K562 (cell line): ENCODE results near the gene IRF2BP2. TPM values are rescaled to one million over a fixed set of nuclear protein-coding genes. Genes with fewer than 3 reads are reported as not detected.

ENCODE experiments used
- ADNP ChIP-seq: fragments of 200-800 bp; sonication (Bioruptor generic); IDR thresholded peaks from 2 replicates; pipeline ENCODE4 v1.6.1; 2016; ENCODE audit warnings: missing genetic modification characterization, missing compliant biosample characterization
- CHAMP1 ChIP-seq: fragments of 450-650 bp; IDR thresholded peaks from 2 replicates; pipeline ENCODE4 v1.6.1; 2016; ENCODE audit warnings: mild to moderate bottlenecking
- CHD1 ChIP-seq: fragments of 200-600 bp; sonication (generic); IDR thresholded peaks from one replicate; pipeline ENCODE4 v1.6.1; 2012; ENCODE audit warnings: mild to moderate bottlenecking, moderate library complexity, low read length, inconsistent platforms
- CHD2 ChIP-seq: IDR thresholded peaks from 2 replicates; pipeline ENCODE4 v1.6.1; 2011; ENCODE audit warnings: low read depth, low read length
- HDGF ChIP-seq: fragments of 450-650 bp; IDR thresholded peaks from 2 replicates; pipeline ENCODE4 v1.6.1; 2016
- JUND ChIP-seq, 2 experiments: IDR thresholded peaks; 2 replicates in 1 of 2; 3 replicates in 1 of 2; pipeline ENCODE4 v1.6.1; 2011; ENCODE audit warnings: borderline replicate concordance in 2 of 2, low read depth in 2 of 2, low read length in 2 of 2, improper control_type of control experiment in 1 of 2, missing biosample characterization in 1 of 2, missing genetic modification characterization in 1 of 2, missing genetic modification reagents in 1 of 2
- KAT2B ChIP-seq: IDR thresholded peaks from one replicate; pipeline ENCODE4 v1.6.1; 2012; ENCODE audit warnings: low read depth, mild to moderate bottlenecking, control low read depth, inconsistent platforms, low read length, moderate library complexity
- KDM4B ChIP-seq, 2 experiments: fragments of 450-650 bp in 1 of 2; sonication (generic) in 1 of 2; IDR thresholded peaks; 2 replicates each; pipeline ENCODE4 v1.6.1; 2016 to 2017; ENCODE audit warnings: borderline replicate concordance in 2 of 2, antibody characterized with exemption in 1 of 2, low read depth in 1 of 2, mild to moderate bottlenecking in 1 of 2
- MEIS2 ChIP-seq: fragments of 450-650 bp; IDR thresholded peaks from 2 replicates; pipeline ENCODE4 v1.6.1; 2014; ENCODE audit warnings: mild to moderate bottlenecking; ENCODE audit not compliant: partially characterized antibody
- NFATC3 ChIP-seq: fragments of 450-650 bp; IDR thresholded peaks from 2 replicates; pipeline ENCODE4 v1.6.1; 2017; ENCODE audit warnings: mild to moderate bottlenecking
- NKRF ChIP-seq: fragments of 450-650 bp; IDR thresholded peaks from 2 replicates; pipeline ENCODE4 v1.6.1; 2016; ENCODE audit warnings: borderline replicate concordance
- POLR2H ChIP-seq: IDR thresholded peaks from 2 replicates; pipeline ENCODE4 v1.6.1; 2016; ENCODE audit warnings: missing genetic modification characterization, low read depth, mild to moderate bottlenecking, control low read depth, missing compliant biosample characterization, moderate library complexity
- PTRF ChIP-seq: fragments of 450-650 bp; IDR thresholded peaks from 2 replicates; pipeline ENCODE4 v1.6.1; 2016; ENCODE audit warnings: mild to moderate bottlenecking, missing genetic modification characterization, missing compliant biosample characterization
- SMAD2 ChIP-seq: fragments of 150-350 bp; IDR thresholded peaks from 2 replicates; pipeline ENCODE4 v1.6.1; 2014; ENCODE audit warnings: low read depth, mild to moderate bottlenecking, low read length
- SNIP1 ChIP-seq: fragments of 450-650 bp; IDR thresholded peaks from 2 replicates; pipeline ENCODE4 v1.7.1; 2017; ENCODE audit warnings: low read depth, mild to moderate bottlenecking
- TEAD1 ChIP-seq, 2 experiments: fragments of 450-650 bp in 1 of 2; sonication (generic) in 1 of 2; formaldehyde crosslinking; IDR thresholded peaks; 2 replicates each; pipeline versions ENCODE4 v1.4.0 to v1.8.0; 2020 to 2022; ENCODE audit warnings: mild to moderate bottlenecking in 2 of 2, missing genetic modification reagents in 1 of 2
- THAP7 ChIP-seq: fragments of 250-450 bp; sonication (Bioruptor Pico); IDR thresholded peaks from 2 replicates; pipeline ENCODE4 v1.5.0; 2021
- USF2 ChIP-seq: sonication (generic); formaldehyde crosslinking; IDR thresholded peaks from 2 replicates; pipeline ENCODE4 v1.5.0; 2020; ENCODE audit warnings: missing genetic modification reagents
- ZNF77 ChIP-seq: fragments of 250-450 bp; sonication (Bioruptor Pico); IDR thresholded peaks from 2 replicates; pipeline ENCODE4 v1.5.0; 2020
- polyA plus RNA-seq, 8 experiments: library from polyadenylated mRNA; depleted of rRNA in 4 of 8; stranded (reverse) in 5 of 8; unstranded in 3 of 8; fragments of >200 nt; fragmentation: Nextera tagmentation in 2 of 8; fragmentation: Illumina TruSeq in 1 of 8; extraction: Ambion mirVana in 2 of 8; extraction: Trizol in 1 of 8; gene quantifications; 2 replicates each; pipeline versions ENCODE4 v1.2.1 to v1.2.3, GENCODE V29; 2011 to 2014; ENCODE audit warnings: inconsistent platforms in 1 of 8, missing spikeins in 1 of 8
- total RNA-seq, 7 experiments: library from RNA; depleted of rRNA in 6 of 7; stranded (reverse); fragments of >200 nt in 6 of 7; fragmentation: Illumina TruSeq in 2 of 7; extraction: Trizol in 2 of 7; gene quantifications; 2 replicates each; pipeline versions ENCODE4 v1.2.1 to v1.2.3, GENCODE V29; 2011 to 2021; ENCODE audit warnings: low replicate concordance in 1 of 7
- TF ChIP-seq, protein P1 (sequence below): sonication (generic); IDR thresholded peaks from 2 replicates; pipeline ENCODE4 v1.6.1; 2016

IRF2BP2 gene
- total and polyA plus RNA-seq, 9 of the 15 experiments (the other 6 are each of a cell fraction or from before 2014, with no cell fraction given) = 7.7 to 68.6 (median 22.1) TPM

DNA sequence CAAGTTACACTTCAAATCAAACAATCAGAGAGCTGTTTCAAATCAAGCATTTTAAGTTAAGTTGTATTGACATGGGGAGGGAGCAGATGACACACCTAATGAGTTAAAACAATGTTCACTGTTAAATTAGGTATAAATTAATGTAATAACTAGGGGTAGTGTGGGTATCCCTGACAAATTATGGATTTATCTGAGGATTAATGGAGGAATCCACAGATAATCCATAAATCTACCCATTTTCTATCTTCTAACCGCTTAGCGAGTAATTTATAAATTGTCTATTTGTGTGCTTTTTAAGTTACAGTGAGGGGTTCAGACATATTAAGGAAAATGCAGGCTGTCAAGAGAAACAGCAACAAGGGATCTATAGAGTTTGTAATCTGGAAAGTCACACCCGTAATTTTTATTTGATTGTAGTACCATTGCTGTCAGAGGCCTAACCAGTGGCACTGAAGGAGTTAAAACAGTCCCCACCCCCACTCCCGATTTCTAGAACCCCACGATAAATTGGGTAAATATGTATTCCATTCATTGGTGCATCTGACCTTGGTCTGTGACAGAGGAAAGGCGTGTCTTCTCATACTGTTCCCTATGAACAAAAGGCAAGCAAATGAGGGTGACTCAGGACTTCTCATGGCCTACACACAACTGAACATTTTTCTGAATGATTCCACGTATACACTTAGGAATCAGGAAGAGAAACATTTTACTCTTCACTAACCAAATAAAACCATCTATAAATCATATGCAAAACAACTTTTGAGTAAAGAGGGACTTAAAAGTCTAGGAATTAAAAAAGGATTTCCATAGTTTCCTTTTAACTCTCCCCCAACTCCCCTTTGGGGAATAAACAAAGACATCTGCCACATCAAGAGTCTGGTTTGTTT is 7.4 kb downstream of the IRF2BP2 start (continued):
- TF ChIP-seq PTRF (tag) (no peak), KAT2B (no peak), MEIS2 (peak; percentile 42), KDM4B (IDR thresholded peaks at IDR 0.05; ENCODE audit: borderline replicate concordance in 2 of 2, low read depth in 1 of 2) (no peak; a peak in 1 of 4 replicates), ADNP (tag) (no peak), POLR2H (tag) (peak; percentile 66; the same call in 1 of the 2 replicates), NFATC3 (0 out of 2 replicates have a peak, but pooled peaks have one; percentile 26), THAP7 (CRISPR knock-in tag) (no peak), SNIP1 (no peak), CHAMP1 (peak; percentile 33; the same call in 1 of the 2 replicates), HDGF (no peak), TEAD1 (CRISPR knock-in tag; IDR thresholded peaks at IDR 0.05) (0 out of 4 replicates have a peak, but pooled peaks of 1 of the 2 experiments have one; percentile 21), USF2 (no peak), ZNF77 (CRISPR knock-in tag) (no peak), CHD1 (peak; percentile 47), CHD2 (no peak), JUND (IDR thresholded peaks at IDR 0.05; ENCODE audit: borderline replicate concordance, low read depth, low read length) (peak; percentile 84), JUND (tag; IDR thresholded peaks at IDR 0.05; ENCODE audit: borderline replicate concordance, low read depth, low read length) (peak; percentile 76; the same call in 2 of the 3 replicates), SMAD2 (no peak), NKRF (no peak)
- TF ChIP-seq, protein P1, sequence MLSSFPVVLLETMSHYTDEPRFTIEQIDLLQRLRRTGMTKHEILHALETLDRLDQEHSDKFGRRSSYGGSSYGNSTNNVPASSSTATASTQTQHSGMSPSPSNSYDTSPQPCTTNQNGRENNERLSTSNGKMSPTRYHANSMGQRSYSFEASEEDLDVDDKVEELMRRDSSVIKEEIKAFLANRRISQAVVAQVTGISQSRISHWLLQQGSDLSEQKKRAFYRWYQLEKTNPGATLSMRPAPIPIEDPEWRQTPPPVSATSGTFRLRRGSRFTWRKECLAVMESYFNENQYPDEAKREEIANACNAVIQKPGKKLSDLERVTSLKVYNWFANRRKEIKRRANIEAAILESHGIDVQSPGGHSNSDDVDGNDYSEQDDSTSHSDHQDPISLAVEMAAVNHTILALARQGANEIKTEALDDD = peak; percentile 69
